Upper lobe of left lung (tissue), 4 donors: ENCODE results near the gene MACIR.

Experiments
- EP300 ChIP-seq, 4 donors: sonication (generic); formaldehyde crosslinking; IDR thresholded peaks; one replicate each; pipeline ENCODE4 v1.5.1; 2017; ENCODE audit warnings: antibody characterized with exemption in 4 of 4, control low read depth in 2 of 4
- POLR2A ChIP-seq, 4 donors: fragments of 450-650 bp; IDR thresholded peaks; one replicate each; pipeline ENCODE4 v1.5.1; 2016 to 2017; ENCODE audit warnings: antibody characterized with exemption in 4 of 4, mild to moderate bottlenecking in 2 of 4
- POLR2AphosphoS5 ChIP-seq, 2 donors: sonication (generic); formaldehyde crosslinking; IDR thresholded peaks; one replicate each; pipeline ENCODE4 v1.5.1; 2017; ENCODE audit warnings: antibody characterized with exemption in 2 of 2
- TF ChIP-seq, protein P1 (sequence below), 6 experiments: fragments of 450-650 bp in 4 of 6; fragments of 200-600 bp in 2 of 6; sonication (generic) in 2 of 6; IDR thresholded peaks; one replicate each; pipeline ENCODE4 v1.5.1; 2016 to 2019; ENCODE audit warnings: antibody characterized with exemption in 6 of 6

DNA sequence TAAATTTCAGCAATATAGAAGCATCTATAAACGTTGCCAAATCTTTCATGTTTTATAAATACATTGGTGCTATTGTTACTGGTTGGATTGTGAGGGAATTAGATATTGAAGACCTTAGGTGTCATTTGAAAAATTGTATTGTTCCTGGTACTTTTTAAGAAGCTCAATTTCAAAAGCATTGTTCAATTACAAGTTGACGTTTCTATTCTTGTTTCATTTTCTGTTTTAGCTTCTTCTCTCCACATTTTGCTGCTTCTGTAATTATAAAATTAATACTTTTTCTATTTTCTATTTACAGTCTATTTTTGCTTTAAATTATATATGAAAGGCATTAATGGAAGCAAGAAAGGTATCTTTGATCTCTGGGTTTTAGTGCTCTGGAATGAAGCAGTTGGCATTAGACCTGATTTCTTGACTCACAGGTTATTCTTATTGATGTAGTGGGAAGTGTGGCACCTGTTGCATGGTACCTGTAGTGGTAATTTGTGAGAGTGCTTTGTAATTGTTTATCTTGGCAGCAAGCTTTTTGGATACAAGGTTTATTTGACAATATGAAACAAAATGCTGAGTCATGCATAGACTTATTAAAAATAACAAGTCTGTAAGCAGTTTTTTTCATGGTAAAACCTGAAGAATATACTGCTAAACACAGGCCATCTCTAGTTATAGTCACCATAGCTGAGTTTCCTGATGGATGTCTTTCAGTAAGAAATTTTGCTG is 13.2 kb downstream of the MACIR start:
- TF ChIP-seq, protein P1, sequence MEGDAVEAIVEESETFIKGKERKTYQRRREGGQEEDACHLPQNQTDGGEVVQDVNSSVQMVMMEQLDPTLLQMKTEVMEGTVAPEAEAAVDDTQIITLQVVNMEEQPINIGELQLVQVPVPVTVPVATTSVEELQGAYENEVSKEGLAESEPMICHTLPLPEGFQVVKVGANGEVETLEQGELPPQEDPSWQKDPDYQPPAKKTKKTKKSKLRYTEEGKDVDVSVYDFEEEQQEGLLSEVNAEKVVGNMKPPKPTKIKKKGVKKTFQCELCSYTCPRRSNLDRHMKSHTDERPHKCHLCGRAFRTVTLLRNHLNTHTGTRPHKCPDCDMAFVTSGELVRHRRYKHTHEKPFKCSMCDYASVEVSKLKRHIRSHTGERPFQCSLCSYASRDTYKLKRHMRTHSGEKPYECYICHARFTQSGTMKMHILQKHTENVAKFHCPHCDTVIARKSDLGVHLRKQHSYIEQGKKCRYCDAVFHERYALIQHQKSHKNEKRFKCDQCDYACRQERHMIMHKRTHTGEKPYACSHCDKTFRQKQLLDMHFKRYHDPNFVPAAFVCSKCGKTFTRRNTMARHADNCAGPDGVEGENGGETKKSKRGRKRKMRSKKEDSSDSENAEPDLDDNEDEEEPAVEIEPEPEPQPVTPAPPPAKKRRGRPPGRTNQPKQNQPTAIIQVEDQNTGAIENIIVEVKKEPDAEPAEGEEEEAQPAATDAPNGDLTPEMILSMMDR (IDR thresholded peaks at IDR 0.05) = no peak
- TF ChIP-seq POLR2A (IDR thresholded peaks at IDR 0.05) (no peak), POLR2AphosphoS5 (IDR thresholded peaks at IDR 0.05) (no peak), EP300 (IDR thresholded peaks at IDR 0.05) (no peak)
